Measurements from ENCODE around the gene OFD1.

GRCh38 chrX:13702111-13702789 lies 32.3 kb upstream of the OFD1 start:
- TF ChIP-seq POLR2A (IDR thresholded peaks at IDR 0.05) (no peak), POLR2AphosphoS5 (IDR thresholded peaks at IDR 0.05) (no peak)

Measured in breast epithelium (tissue), 3 donors.